Astrocyte (in vitro differentiated cells and primary cell): ENCODE measurements around the gene RIPOR3.

Source experiments
- EZH2 ChIP-seq: IDR thresholded peaks from 2 replicates; pipeline ENCODE4 v1.6.1; 2012; ENCODE audit warnings: mild to moderate bottlenecking, low read length, inconsistent platforms; ENCODE audit not compliant: insufficient read depth
- TF ChIP-seq, protein P1 (sequence below): IDR thresholded peaks from 2 replicates; pipeline ENCODE4 v1.5.1; 2011; ENCODE audit warnings: low read depth, mild to moderate bottlenecking, inconsistent platforms, low read length, moderate library complexity; ENCODE audit not compliant: insufficient read depth

DNA sequence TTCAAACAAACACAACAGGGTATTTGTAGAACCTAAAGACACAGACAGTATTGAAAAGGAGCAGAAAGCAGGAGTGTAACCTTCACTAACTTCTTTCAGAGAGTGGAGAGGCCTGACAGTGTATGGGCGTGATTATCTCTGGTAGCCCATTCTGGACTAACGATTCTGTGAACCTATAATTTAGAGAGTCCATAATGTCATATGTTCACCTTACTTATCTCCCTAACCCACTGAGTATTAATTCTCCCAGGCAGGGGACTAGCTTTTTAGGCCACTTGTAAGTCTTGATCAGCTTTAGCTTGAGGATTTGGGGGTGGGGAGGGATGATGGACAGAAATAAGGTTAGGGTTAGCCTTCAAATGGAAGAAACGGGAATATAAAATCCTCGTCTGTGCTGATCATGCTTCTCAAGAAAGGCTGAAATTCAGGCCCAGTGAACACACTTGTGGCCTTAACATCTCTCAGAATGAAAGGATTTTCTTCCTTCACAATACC lies 37.2 kb upstream of the RIPOR3 start:
- TF ChIP-seq, protein P1, sequence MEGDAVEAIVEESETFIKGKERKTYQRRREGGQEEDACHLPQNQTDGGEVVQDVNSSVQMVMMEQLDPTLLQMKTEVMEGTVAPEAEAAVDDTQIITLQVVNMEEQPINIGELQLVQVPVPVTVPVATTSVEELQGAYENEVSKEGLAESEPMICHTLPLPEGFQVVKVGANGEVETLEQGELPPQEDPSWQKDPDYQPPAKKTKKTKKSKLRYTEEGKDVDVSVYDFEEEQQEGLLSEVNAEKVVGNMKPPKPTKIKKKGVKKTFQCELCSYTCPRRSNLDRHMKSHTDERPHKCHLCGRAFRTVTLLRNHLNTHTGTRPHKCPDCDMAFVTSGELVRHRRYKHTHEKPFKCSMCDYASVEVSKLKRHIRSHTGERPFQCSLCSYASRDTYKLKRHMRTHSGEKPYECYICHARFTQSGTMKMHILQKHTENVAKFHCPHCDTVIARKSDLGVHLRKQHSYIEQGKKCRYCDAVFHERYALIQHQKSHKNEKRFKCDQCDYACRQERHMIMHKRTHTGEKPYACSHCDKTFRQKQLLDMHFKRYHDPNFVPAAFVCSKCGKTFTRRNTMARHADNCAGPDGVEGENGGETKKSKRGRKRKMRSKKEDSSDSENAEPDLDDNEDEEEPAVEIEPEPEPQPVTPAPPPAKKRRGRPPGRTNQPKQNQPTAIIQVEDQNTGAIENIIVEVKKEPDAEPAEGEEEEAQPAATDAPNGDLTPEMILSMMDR = no peak
- no peak for TF ChIP-seq EZH2
